ENCODE data around the gene GPN3.
A peak's percentile ranks its signal among the peaks of the same experiment; 100 is the strongest.
"Not testable (repeated sequence)": the region's sequence is repeated elsewhere in the genome, so short reads cannot be mapped to it uniquely, and the experiment has no call there.

GPN3 gene

GRCh38 chr12:110468214-110469048, at the start of gene GPN3, which contains the start of gene FAM216A:
TSS of gene GPN3 (minus strand) at chr12:110468257. CDS start at chr12:110468203, 54 bp downstream.
TSS of gene FAM216A (plus strand) at chr12:110468845. CDS start at chr12:110468876, 31 bp downstream.
- FAIRE-seq: peak; percentile 97

- FAIRE-seq: no peak
Observed at GRCh38 chr12:110516995-110517394, 48.9 kb upstream of the GPN3 start.

GRCh38 chr12:110514363-110514762, 46.3 kb upstream of the GPN3 start:
- no peak for FAIRE-seq

DNA sequence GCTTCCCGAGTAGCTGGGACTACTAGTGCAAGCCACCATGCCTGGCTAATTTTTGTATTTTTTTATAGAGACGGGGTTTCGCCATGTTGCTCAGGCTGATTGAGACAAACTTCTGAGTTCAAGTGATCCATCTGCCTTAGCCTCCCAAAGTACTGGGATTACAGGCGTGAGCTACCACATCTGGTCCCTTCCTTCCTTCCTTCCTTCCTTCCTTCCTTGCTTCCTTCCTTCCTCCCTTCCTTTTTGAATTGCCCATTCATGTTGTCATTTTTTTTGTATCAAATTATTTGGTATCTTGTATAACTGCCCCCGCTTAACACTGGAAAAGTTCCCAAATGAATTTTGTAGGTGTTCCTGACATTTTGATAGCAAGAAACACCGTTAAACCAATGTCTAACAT, 45.8 kb upstream of the GPN3 start:
- FAIRE-seq: no peak

GRCh38 chr12:110508071-110508586, 40.1 kb upstream of the GPN3 start:
- no peak for FAIRE-seq

GRCh38 chr12:110505332-110505731, 37.3 kb upstream of the GPN3 start:
- FAIRE-seq: no peak

- no peak for FAIRE-seq
Observed at GRCh38 chr12:110503432-110503831, 35.4 kb upstream of the GPN3 start.

DNA sequence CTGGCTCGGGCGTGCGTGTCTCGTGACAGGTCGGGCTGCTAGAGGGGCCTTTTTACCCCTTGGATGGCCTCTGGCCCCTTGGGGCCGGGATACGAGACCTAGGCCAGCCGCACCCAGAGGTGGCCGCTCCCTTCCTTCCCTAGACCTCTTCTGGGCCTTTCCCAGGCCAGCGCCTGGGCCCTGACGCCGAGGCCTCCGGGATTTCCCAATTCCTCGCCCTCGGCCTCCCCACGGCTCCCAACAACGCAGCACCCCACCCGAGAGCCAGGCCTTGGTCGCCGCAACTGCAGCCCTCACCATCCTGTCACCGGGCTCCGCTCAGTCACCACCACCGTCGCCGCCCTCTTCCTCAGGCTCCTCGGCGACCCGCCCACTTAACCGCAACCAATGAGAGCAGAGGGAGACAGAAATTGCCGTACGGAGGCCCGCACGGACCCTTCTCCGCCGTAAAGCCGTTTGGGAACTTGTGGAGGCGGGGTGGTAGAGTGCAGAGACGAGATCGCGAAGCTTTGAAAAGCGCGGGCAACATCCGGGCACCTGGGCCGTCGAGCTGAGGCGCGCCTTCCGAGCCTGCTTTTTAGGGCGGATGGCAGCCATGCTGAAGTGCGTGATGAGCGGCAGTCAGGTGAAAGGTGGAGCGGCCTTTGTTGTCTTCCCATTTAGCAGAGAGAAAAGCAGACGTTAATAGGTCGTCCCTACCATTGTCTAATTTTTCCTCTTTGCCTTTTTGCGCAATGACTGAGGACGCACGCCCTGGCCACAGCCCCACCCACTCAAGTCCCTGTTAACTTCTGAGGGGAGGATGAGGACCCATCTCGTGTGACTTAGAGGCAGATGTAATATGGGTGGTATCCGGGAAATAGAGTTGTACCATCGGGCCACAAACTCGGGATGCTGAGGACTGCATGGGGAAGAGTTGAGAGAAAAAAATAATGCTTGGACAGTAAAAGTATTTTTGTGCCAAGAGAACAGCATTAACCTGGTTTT, 34.0 kb upstream of the GPN3 start, which contains the start of the genes RAD9B and VPS29:
Gene RAD9B, plus strand, starts transcription at position 580 of the 987 bp plus-strand sequence. Its CDS starts 7 bp downstream, at position 587.
Gene VPS29, minus strand, starts transcription at position 360 of the 987 bp plus-strand sequence. Its CDS starts 60 bp downstream, at position 300.
- peak; percentile 93 for FAIRE-seq

DNA sequence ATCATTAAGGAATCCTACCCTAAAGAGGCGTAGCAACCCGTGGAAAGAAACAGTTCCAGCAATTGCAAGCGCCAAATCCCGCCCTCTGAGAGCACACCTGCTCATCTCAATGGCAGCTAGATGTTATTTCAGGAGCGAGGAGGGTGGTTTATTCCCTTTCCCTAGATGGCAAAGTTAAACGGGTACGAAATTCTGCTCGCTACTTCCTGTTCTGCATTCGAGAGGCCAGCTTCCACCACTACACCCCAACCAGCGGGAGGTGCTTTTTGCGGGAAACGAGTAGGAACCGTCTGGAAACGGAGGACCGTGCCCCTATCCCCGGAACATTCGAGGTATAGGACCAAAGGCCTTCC, 33.3 kb upstream of the GPN3 start:
- peak; percentile 69 for FAIRE-seq

DNA sequence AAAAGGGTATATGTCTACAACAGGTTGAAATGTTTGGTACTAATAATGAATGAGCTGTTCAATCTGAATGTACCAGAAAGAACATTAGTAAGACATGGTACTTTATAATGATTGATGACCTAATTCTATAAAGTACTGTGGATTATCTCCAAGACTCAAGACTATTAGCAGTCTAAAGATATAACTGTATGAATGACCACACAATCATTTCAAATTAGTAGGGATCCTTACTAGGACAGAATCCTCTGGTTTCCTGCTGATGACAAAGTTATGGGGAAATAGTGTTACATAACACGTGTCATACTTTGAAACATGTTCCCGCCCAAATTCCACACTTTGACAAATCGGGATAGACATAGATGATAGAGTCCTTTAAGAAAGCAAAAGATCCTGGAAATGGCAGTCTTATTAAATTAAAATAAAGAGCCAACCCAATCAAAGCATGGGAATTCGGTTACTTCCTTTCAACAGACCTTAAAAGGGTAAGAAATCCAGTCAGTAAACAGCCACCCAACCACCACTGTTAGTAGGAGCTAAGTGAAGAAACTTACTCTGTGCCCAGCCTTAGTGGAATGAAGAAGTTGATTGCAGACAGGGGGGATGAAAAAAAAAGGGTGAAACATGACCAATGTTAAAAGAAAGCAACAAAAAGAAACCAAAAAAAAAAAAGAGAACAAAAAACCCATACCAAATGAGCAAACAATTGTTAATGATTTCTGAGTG, 31.1 kb upstream of the GPN3 start:
- FAIRE-seq: no peak

- FAIRE-seq: no peak
Observed at GRCh38 chr12:110475426-110475825, 7.4 kb upstream of the GPN3 start.

- FAIRE-seq: no peak
Observed at GRCh38 chr12:110467847-110468213, 227 bp downstream of the GPN3 start.

GRCh38 chr12:110466791-110467190, 1.3 kb downstream of the GPN3 start:
- FAIRE-seq: no peak

GRCh38 chr12:110465765-110466164, 2.3 kb downstream of the GPN3 start:
- FAIRE-seq: not testable (repeated sequence)

DNA sequence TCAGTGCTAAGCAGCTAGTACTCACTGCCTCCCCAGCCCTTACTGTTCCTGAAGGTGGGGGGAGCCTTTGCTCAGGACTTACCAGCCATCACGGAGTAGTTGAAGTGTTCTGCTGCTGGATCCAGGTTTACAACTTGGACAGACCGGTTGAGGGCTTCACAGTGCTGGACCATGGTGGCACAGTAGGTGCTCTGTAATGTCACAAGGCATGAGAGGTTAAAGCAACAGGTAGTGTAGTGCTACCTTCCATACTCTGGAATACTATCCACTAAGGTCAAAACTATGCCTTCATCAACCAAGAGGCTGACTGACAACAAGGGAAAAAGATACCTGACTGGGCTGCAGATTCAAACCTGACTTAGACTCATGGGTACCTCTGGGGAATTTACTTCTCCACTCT, 3.0 kb downstream of the GPN3 start:
- FAIRE-seq: no peak

DNA sequence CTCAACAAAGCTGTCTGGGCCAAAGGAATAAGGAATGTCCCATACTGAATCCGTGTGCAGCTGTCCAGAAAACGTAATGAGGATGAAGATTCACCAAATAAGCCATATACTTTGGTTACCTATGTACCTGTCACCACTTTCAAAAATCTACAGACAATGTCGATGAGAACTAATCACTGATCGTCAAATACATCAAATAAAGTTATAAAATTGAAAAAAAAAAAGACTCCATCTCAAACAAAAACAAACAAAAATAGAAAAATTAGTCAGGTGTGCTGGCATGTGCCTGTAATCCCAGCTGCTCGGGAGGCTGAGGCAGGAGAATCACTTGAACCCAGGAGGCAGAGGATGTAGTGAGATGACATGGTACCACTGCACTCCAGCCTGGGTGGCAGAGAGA, 6.9 kb downstream of the GPN3 start:
- FAIRE-seq: not testable (repeated sequence)

DNA sequence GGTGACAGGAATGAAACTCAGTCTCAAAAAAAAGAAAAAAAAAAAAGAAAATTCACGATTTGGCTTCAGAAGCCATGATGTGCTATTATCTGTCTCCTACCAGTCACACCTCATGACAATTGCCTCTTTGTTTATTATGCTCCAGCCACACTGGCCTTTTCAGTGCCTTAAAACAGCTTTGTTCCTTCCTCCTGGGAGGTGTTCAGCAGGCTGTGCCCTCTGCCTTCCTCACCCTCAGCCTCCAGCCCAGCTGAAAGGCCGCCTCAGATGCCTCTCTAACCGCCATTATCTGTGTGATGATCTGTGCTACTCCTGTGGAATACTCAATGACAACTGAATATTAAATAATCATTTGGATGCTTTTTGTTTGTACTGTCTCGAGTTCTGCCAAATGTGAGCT, 9.3 kb downstream of the GPN3 start:
- no peak for FAIRE-seq

DNA sequence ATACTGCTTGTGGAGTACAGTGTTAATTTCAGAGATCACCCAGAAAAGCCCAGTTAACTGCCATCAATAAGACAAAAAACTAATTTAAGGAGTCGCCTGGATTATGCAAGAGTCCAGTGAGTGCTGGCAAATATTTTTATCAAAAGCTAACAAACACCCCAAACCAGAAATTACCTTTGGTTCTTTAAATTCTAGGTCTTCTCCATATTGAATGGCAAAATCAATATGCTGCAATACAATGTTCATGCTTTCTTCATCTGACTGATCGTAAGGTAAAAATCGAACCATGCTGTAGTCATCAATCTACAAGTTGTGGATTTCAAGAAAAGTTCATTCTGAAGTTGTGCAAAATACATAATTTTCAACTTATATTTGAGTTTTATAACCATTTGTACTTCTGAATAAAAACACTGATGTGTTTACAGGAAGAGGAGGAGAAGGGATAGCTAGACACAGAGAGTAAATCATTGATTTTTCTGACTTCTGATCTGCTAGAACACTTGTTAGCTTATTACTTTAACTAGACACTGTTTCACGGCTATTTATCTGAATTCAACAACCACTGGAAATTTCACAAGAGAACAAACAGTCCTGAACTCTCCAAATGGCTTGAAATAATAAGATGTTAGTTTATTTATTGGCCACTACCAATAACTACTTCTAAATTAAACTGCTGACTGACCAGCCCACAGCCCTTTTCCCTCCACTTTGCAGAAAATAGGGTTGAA, 14.3 kb downstream of the GPN3 start:
- no peak for FAIRE-seq

GRCh38 chr12:110451263-110451662, 16.8 kb downstream of the GPN3 start:
- no peak for FAIRE-seq

DNA sequence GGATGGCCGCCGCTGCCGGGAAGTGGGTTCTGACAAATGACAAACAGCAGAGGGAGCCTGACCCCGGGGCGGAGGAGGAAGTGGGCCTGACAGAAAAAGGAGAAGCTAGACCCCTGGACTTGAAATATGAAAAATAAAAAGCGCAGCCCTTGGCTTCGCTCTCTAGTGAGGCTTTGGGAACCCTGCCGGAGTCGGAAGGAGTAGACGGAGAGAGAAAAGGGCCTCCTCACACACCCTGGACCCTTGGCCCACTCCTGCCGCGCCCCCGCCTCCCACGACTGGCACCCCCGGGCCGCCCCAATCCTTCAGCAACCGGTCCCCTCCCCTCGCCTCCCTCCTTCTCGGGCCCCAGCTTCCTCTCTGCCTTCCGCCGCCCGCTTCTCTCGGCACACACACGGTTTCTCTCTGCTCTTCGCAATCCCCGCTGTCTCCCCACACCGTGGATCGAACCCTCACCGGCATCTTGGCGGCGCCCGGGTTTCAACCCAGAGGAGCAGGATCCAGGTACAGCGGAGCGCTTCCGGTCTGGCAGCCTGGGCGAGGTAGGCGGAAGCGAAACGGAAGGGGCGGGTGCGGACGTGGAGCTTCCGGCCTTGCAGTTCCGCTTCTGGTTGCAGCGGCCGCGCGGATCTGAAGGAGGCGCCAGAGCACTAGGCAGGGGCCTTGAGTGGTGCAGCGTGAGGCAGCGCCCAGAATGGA, 18.1 kb downstream of the GPN3 start, which contains the start of gene ARPC3:
Gene ARPC3, minus strand, starts transcription at position 539 of the 699 bp plus-strand sequence. Its CDS starts 77 bp downstream, at position 462.
- FAIRE-seq: peak; percentile 87

- FAIRE-seq: no peak
Observed at GRCh38 chr12:110444455-110444854, 23.6 kb downstream of the GPN3 start.
